Sigmoid colon (tissue), 4 donors: ENCODE data around the gene SCAF4.

Source experiments
- CTCF ChIP-seq, 4 experiments: fragments of 450-650 bp in 3 of 4; fragments of 200-600 bp in 1 of 4; IDR thresholded peaks; one replicate each; pipeline ENCODE4 v1.5.1; 2016 to 2019; ENCODE audit warnings: antibody characterized with exemption in 4 of 4, mild to moderate bottlenecking in 3 of 4, moderate library complexity in 2 of 4
- EP300 ChIP-seq, 4 donors: sonication (generic); formaldehyde crosslinking; IDR thresholded peaks; one replicate each; pipeline ENCODE4 v1.6.1; 2017; ENCODE audit warnings: antibody characterized with exemption in 4 of 4
- POLR2A ChIP-seq, 2 donors: fragments of 450-650 bp; IDR thresholded peaks; one replicate each; pipeline ENCODE4 v1.6.1; 2016; ENCODE audit warnings: antibody characterized with exemption in 2 of 2, mild to moderate bottlenecking in 2 of 2, moderate library complexity in 2 of 2
- POLR2AphosphoS5 ChIP-seq, 4 donors: sonication (generic); formaldehyde crosslinking; IDR thresholded peaks; one replicate each; pipeline ENCODE4 v1.6.1; 2017; ENCODE audit warnings: antibody characterized with exemption in 4 of 4

- TF ChIP-seq CTCF (IDR thresholded peaks at IDR 0.05) = no peak
- no peak for TF ChIP-seq POLR2A (IDR thresholded peaks at IDR 0.05)
- no peak for TF ChIP-seq EP300 (IDR thresholded peaks at IDR 0.05)
- no peak for TF ChIP-seq POLR2AphosphoS5 (IDR thresholded peaks at IDR 0.05)
These were observed 73.9 kb downstream of the SCAF4 start for GRCh38 chr21:31658053-31658452.
